Loucy (cell line): Measurements from ENCODE around the gene CAV2.

Source experiments
- H2AFZ ChIP-seq: fragments of 200-600 bp; sonication (generic); 2 replicates; pipeline ENCODE4 v1.6.0; 2016; ENCODE audit warnings: antibody characterized with exemption, mild to moderate bottlenecking, low read length, moderate library complexity
- H3F3A ChIP-seq: fragments of 200-600 bp; 2 replicates; pipeline ENCODE4 v1.6.0; 2016; ENCODE audit warnings: antibody characterized with exemption, low read depth, mild to moderate bottlenecking
- H3K27me3 ChIP-seq: fragments of 200-600 bp; sonication (generic); 2 replicates; pipeline ENCODE4 v1.6.1; 2014; ENCODE audit warnings: low read length, mild to moderate bottlenecking; ENCODE audit not compliant: insufficient read depth, poor library complexity, severe bottlenecking
- H3K36me3 ChIP-seq: fragments of 200-600 bp; sonication (generic); 2 replicates; pipeline ENCODE4 v1.6.1; 2016; ENCODE audit warnings: low read length; ENCODE audit not compliant: insufficient read depth
- H3K4me1 ChIP-seq: fragments of 200-600 bp; sonication (generic); 2 replicates; pipeline ENCODE4 v1.5.1; 2014; ENCODE audit warnings: low read length, mild to moderate bottlenecking; ENCODE audit not compliant: insufficient read depth, poor library complexity, severe bottlenecking
- H3K4me2 ChIP-seq: fragments of 200-600 bp; sonication (generic); 2 replicates; pipeline ENCODE4 v1.6.0; 2014; ENCODE audit warnings: antibody characterized with exemption, low read length, low read depth, mild to moderate bottlenecking; ENCODE audit not compliant: poor library complexity, severe bottlenecking
- H3K4me3 ChIP-seq: fragments of 200-600 bp; sonication (generic); 2 replicates; pipeline ENCODE4 v1.5.1; 2014; ENCODE audit warnings: low read length, mild to moderate bottlenecking, mixed read lengths; ENCODE audit not compliant: poor library complexity, severe bottlenecking
- H3K79me2 ChIP-seq: fragments of 200-600 bp; sonication (generic); 2 replicates; pipeline ENCODE4 v1.6.1; 2014; ENCODE audit warnings: low read length; ENCODE audit not compliant: insufficient read depth
- H3K9ac ChIP-seq: fragments of 200-600 bp; sonication (generic); 2 replicates; pipeline ENCODE4 v1.6.0; 2014; ENCODE audit warnings: mild to moderate bottlenecking, low read depth, low read length, moderate library complexity; ENCODE audit not compliant: poor library complexity, severe bottlenecking
- H3K9me2 ChIP-seq: fragments of 200-600 bp; sonication (generic); replicated peaks from 2 replicates; pipeline ENCODE4 v1.6.1; 2016; ENCODE audit warnings: low read depth, low read length, mixed read lengths
- H3K9me3 ChIP-seq: fragments of 200-600 bp; sonication (generic); 2 replicates; pipeline ENCODE4 v1.6.1; 2014; ENCODE audit warnings: mild to moderate bottlenecking, antibody characterized with exemption, low read length, low read depth; ENCODE audit not compliant: insufficient read depth
- H4K20me1 ChIP-seq: fragments of 200-600 bp; sonication (generic); 2 replicates; pipeline ENCODE4 v1.6.0; 2014; ENCODE audit warnings: antibody characterized with exemption, low read length, mild to moderate bottlenecking; ENCODE audit not compliant: insufficient read depth, poor library complexity, severe bottlenecking
- EZH2phosphoT487 ChIP-seq: fragments of 200-600 bp; IDR thresholded peaks from 2 replicates; pipeline ENCODE4 v1.6.1; 2018; ENCODE audit warnings: antibody characterized with exemption, mild to moderate bottlenecking, moderate library complexity, borderline replicate concordance
- TF ChIP-seq, protein P1 (sequence below): fragments of 200-600 bp; sonication (generic); conservative IDR thresholded peaks from 2 replicates; pipeline ENCODE4 v1.5.1; 2014; ENCODE audit warnings: mild to moderate bottlenecking, antibody characterized with exemption, low read length

CAV2 gene

DNA sequence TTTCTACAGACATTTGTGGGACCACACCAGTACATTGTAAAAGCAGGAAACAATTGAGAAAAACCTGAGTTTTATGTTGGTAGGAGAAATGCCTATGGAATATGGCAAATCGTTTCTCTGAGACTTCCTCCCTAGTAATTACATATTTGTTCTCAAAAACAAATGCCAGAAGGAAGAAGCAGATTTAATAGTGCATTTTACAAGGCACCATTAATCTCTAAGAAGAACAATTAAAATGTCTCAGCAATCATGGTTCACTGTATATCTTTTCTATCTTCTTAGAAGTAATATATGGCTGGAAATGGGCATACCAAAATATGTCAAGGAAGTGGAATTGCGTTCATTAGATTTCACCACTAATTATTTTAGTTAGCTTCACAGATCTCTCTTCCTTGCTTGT is 38.6 kb downstream of the CAV2 start:
- Histone ChIP-seq H3K4me1 (peaks cover 30% of the 10 kb centered on the region), H3K9ac (no peak overlapping the region), H3K4me2 (no peak overlapping the region), H3K9me3 (no peaks in the 10 kb centered on the region), H3K27me3 (no peaks in the 10 kb centered on the region), H2AFZ (no peak overlapping the region), H3K9me2 (no peaks in the 10 kb centered on the region), H4K20me1 (no peaks in the 10 kb centered on the region), H3K36me3 (no peaks in the 10 kb centered on the region), H3F3A (no peaks in the 10 kb centered on the region), H3K4me3 (no peak overlapping the region), H3K79me2 (0 out of 2 replicates have a peak, but pooled peaks cover 3% of the 10 kb centered on the region)
- no peak for TF ChIP-seq EZH2phosphoT487
- TF ChIP-seq, protein P1, sequence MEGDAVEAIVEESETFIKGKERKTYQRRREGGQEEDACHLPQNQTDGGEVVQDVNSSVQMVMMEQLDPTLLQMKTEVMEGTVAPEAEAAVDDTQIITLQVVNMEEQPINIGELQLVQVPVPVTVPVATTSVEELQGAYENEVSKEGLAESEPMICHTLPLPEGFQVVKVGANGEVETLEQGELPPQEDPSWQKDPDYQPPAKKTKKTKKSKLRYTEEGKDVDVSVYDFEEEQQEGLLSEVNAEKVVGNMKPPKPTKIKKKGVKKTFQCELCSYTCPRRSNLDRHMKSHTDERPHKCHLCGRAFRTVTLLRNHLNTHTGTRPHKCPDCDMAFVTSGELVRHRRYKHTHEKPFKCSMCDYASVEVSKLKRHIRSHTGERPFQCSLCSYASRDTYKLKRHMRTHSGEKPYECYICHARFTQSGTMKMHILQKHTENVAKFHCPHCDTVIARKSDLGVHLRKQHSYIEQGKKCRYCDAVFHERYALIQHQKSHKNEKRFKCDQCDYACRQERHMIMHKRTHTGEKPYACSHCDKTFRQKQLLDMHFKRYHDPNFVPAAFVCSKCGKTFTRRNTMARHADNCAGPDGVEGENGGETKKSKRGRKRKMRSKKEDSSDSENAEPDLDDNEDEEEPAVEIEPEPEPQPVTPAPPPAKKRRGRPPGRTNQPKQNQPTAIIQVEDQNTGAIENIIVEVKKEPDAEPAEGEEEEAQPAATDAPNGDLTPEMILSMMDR = no peak

DNA sequence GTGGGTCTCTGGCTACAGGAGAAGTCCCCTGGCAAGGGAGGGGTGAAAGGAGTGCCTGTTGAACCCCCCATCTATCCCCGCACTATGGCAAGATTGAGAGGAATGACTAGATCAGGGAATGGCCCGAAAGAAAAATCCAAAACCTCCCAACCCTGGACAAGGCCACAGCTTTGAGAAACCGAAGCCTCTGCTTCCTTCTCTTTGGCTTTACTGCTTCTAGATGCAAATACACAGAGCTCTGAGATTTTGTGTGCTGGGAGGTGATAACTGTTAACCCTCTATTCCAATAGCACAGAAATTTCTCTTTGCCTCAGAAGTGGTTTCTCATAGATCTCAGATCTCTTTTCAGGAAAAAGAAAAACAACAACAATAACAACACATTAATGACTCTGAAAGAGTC is 40.3 kb downstream of the CAV2 start:
- Histone ChIP-seq H3K4me2 (no peak overlapping the region), H4K20me1 (no peaks in the 10 kb centered on the region), H3K9me3 (no peaks in the 10 kb centered on the region), H3K27me3 (no peaks in the 10 kb centered on the region), H3K9ac (no peak overlapping the region), H3K36me3 (no peaks in the 10 kb centered on the region), H3K9me2 (no peaks in the 10 kb centered on the region), H2AFZ (no peak overlapping the region), H3K4me3 (no peak overlapping the region), H3F3A (no peaks in the 10 kb centered on the region), H3K4me1 (peaks cover 27% of the 10 kb centered on the region), H3K79me2 (no peaks in the 10 kb centered on the region)
- TF ChIP-seq, protein P1 = no peak
- TF ChIP-seq EZH2phosphoT487 = no peak

DNA sequence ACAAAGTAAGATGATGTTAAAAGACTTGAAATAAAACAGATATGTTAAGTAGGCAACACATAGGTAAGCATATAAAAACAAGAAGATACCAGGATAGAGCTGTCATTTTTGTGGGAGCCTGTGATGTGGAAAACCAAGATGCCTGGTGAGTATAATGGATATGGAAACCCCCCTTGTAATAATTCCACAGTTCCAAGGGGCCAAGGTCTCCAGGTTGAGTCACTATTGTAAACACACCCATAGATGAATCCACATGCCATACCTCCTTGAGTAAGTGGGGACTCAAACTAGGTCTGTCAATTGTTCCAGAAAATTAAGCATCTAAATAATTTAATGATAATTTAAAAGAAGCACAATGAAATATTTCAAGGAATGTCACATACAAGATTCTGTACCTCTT is 41.2 kb downstream of the CAV2 start:
- Histone ChIP-seq H2AFZ (no peak overlapping the region), H4K20me1 (no peaks in the 10 kb centered on the region), H3K9ac (no peak overlapping the region), H3K79me2 (no peaks in the 10 kb centered on the region), H3K4me2 (no peak overlapping the region), H3K27me3 (no peaks in the 10 kb centered on the region), H3K36me3 (no peaks in the 10 kb centered on the region), H3K4me3 (no peak overlapping the region), H3K9me2 (no peaks in the 10 kb centered on the region), H3F3A (no peaks in the 10 kb centered on the region), H3K9me3 (no peaks in the 10 kb centered on the region), H3K4me1 (peaks cover 18% of the 10 kb centered on the region)
- no peak for TF ChIP-seq EZH2phosphoT487
- TF ChIP-seq, protein P1 = no peak
